Measurements from ENCODE around the gene CELF3.

DNA sequence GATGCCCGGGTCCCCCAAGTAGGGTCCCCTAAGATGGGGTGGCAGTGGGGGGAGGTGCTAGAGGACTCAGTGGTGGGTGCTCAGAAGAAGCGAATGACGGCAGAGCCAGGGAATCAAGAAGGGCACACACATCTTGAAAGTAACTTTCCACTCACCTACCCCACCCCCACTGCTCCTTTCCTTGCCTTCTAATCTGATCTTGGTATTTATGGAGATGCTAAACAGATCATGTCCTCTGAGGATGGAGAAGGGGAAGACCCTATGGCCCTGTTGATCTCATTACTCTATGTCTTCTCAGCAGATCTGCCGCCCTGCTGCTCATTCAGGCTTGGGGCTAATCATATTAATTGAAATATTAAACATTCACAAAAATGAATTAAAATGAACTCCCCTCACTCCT, 2.1 kb upstream of the CELF3 start:
- no peak for TF ChIP-seq ZNF202 (tag by site-specific recombination; IDR thresholded peaks at IDR 0.05; ENCODE audit: borderline replicate concordance)
- TF ChIP-seq ZNF596 (tag by site-specific recombination; IDR thresholded peaks at IDR 0.05) = no peak
- no peak for TF ChIP-seq PRDM1 (tag by site-specific recombination; IDR thresholded peaks at IDR 0.05)
- TF ChIP-seq BCL11A (tag by site-specific recombination; IDR thresholded peaks at IDR 0.05; ENCODE audit: low read depth) = no peak
- TF ChIP-seq, protein P1, sequence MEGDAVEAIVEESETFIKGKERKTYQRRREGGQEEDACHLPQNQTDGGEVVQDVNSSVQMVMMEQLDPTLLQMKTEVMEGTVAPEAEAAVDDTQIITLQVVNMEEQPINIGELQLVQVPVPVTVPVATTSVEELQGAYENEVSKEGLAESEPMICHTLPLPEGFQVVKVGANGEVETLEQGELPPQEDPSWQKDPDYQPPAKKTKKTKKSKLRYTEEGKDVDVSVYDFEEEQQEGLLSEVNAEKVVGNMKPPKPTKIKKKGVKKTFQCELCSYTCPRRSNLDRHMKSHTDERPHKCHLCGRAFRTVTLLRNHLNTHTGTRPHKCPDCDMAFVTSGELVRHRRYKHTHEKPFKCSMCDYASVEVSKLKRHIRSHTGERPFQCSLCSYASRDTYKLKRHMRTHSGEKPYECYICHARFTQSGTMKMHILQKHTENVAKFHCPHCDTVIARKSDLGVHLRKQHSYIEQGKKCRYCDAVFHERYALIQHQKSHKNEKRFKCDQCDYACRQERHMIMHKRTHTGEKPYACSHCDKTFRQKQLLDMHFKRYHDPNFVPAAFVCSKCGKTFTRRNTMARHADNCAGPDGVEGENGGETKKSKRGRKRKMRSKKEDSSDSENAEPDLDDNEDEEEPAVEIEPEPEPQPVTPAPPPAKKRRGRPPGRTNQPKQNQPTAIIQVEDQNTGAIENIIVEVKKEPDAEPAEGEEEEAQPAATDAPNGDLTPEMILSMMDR (tag by site-specific recombination; IDR thresholded peaks at IDR 0.05) = no peak
- TF ChIP-seq, protein P2, sequence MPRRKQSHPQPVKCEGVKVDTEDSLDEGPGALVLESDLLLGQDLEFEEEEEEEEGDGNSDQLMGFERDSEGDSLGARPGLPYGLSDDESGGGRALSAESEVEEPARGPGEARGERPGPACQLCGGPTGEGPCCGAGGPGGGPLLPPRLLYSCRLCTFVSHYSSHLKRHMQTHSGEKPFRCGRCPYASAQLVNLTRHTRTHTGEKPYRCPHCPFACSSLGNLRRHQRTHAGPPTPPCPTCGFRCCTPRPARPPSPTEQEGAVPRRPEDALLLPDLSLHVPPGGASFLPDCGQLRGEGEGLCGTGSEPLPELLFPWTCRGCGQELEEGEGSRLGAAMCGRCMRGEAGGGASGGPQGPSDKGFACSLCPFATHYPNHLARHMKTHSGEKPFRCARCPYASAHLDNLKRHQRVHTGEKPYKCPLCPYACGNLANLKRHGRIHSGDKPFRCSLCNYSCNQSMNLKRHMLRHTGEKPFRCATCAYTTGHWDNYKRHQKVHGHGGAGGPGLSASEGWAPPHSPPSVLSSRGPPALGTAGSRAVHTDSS (tag by site-specific recombination; IDR thresholded peaks at IDR 0.05) = no peak
- no peak for TF ChIP-seq ZNF274 (IDR thresholded peaks at IDR 0.05; ENCODE audit: low read length)
- no peak for TF ChIP-seq ZNF274 (tag by site-specific recombination; IDR thresholded peaks at IDR 0.05; ENCODE audit: borderline replicate concordance)
- no peak for TF ChIP-seq MEIS1 (CRISPR knock-in tag; IDR thresholded peaks at IDR 0.05; ENCODE audit: borderline replicate concordance)
- no peak for TF ChIP-seq ZFP3 (tag by site-specific recombination; IDR thresholded peaks at IDR 0.05; ENCODE audit: low read depth)
- TF ChIP-seq KLF8 (tag by site-specific recombination; IDR thresholded peaks at IDR 0.05) = no peak
- TF ChIP-seq, protein P3, sequence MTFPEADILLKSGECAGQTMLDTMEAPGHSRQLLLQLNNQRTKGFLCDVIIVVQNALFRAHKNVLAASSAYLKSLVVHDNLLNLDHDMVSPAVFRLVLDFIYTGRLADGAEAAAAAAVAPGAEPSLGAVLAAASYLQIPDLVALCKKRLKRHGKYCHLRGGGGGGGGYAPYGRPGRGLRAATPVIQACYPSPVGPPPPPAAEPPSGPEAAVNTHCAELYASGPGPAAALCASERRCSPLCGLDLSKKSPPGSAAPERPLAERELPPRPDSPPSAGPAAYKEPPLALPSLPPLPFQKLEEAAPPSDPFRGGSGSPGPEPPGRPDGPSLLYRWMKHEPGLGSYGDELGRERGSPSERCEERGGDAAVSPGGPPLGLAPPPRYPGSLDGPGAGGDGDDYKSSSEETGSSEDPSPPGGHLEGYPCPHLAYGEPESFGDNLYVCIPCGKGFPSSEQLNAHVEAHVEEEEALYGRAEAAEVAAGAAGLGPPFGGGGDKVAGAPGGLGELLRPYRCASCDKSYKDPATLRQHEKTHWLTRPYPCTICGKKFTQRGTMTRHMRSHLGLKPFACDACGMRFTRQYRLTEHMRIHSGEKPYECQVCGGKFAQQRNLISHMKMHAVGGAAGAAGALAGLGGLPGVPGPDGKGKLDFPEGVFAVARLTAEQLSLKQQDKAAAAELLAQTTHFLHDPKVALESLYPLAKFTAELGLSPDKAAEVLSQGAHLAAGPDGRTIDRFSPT (tag by site-specific recombination; IDR thresholded peaks at IDR 0.05) = no peak
- TF ChIP-seq ZNF670 (tag by site-specific recombination; IDR thresholded peaks at IDR 0.05; ENCODE audit: low read depth) = no peak
